Omental fat pad (tissue), 4 donors: ENCODE data around the gene DCUN1D1. TPM values are rescaled to one million over a fixed set of nuclear protein-coding genes. Genes with fewer than 3 reads are reported as not detected.

Experiments used
- ATAC-seq: fragments of 150-250 bp; one replicate; pipeline ENCODE4 v1.9.1; 2016; ENCODE audit warnings: mild to moderate bottlenecking, moderate library complexity; ENCODE audit not compliant: low FRiP score
- DNase-seq: peaks from one replicate; pipeline ENCODE4 v3.0.0-alpha.2; 2019; ENCODE audit warnings: low spot score
- CTCF ChIP-seq, 3 donors: fragments of 450-650 bp; IDR thresholded peaks; one replicate each; pipeline ENCODE4 v1.5.1; 2016 to 2017; ENCODE audit warnings: antibody characterized with exemption in 3 of 3, mild to moderate bottlenecking in 3 of 3, moderate library complexity in 2 of 3
- total RNA-seq, 4 donors: library from RNA; depleted of rRNA; stranded (reverse); fragments of >200 nt; gene quantifications; one replicate each; pipeline ENCODE4 v1.1.0, GENCODE V29; 2016

Gene DCUN1D1
- total RNA-seq, 4 donors from 2014 or later = 19.5 to 27.7 (median 22.2) TPM

- no peak for ATAC-seq
- DNase-seq = no peak
Measured at GRCh38 chr3:182989566-182989965, 9.2 kb upstream of the DCUN1D1 start.

GRCh38 chr3:182986021-182986420 is 5.7 kb upstream of the DCUN1D1 start:
- DNase-seq (no peak), ATAC-seq (no peak)
- TF ChIP-seq CTCF (IDR thresholded peaks at IDR 0.05) = no peak

More at GRCh38 chr3:182989566-182989965, 9.2 kb upstream of the DCUN1D1 start:
- no peak for TF ChIP-seq CTCF (IDR thresholded peaks at IDR 0.05)

GRCh38 chr3:182983876-182984275 is 3.5 kb upstream of the DCUN1D1 start:
- no peak for TF ChIP-seq CTCF (IDR thresholded peaks at IDR 0.05)
- DNase-seq (no peak), ATAC-seq (no peak)

GRCh38 chr3:182981038-182981380 is 671 bp upstream of the DCUN1D1 start:
- DNase-seq = no peak
- no peak for ATAC-seq
- no peak for TF ChIP-seq CTCF (IDR thresholded peaks at IDR 0.05)

DNA sequence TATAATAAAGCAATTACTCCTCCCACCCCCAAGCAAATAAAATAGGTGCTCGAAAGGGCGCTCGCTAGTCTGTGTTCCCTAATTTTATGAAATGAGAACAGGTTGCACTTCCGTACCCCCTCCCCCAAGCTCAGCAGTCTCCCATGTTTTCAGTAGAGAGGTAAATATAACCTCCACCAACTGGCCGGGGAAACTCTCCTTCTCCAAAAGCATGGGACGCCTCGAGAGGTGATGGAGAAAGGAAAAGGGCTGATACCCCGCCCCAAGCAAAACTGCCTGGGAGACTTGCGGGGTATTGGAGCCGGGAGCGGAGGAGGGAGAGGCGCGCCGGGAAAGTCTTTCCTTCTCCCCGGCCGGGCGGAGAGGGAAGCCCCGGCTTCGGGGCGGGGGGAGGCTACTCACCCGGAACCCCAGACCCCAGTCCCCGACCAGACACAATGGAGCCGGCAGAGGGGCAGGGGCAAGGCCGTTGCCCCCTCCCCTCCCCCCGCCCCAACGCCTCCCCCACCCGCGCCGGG is 605 bp downstream of the DCUN1D1 start:
- DNase-seq (peak; percentile 27), ATAC-seq (peak; percentile 52)

GRCh38 chr3:182979103-182979673 is 1.1 kb downstream of the DCUN1D1 start:
- no peak for ATAC-seq
- no peak for DNase-seq
- TF ChIP-seq CTCF (IDR thresholded peaks at IDR 0.05) = no peak

More for the DNA sequence above, 605 bp downstream of the DCUN1D1 start:
- no peak for TF ChIP-seq CTCF (IDR thresholded peaks at IDR 0.05)

- TF ChIP-seq CTCF (IDR thresholded peaks at IDR 0.05) = no peak
- no peak for DNase-seq
Measured at GRCh38 chr3:182978387-182978786, 2.0 kb downstream of the DCUN1D1 start.

More at GRCh38 chr3:182978387-182978786, 2.0 kb downstream of the DCUN1D1 start:
- ATAC-seq = no peak
